ENCODE results near the gene GLRX.

DNA sequence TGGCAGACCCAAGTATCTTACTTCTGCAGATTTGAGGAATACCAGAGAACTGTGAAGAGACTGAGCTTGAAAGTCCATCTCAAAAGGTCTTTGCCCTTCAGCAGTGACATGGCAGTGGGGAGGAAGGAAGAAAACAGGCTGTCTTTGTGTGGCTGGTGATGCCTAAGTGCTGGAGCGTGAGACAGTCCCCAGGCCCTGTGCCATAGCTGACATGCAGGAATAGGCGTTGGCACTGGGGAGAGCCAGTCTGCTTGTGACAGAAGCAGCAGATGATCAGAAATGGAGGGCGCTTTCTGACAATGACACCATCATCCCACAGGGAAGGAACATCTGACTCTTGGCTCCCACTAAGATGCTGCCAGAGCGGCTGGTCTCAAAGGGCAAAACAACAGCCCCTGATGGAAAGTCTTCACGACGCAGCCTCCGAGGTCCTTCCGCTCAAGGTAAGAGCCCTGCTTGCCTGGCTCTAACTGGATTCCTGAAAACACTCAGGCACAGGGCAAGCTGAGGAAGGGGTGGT is 15.5 kb upstream of the GLRX start:
- TF ChIP-seq, protein P1, sequence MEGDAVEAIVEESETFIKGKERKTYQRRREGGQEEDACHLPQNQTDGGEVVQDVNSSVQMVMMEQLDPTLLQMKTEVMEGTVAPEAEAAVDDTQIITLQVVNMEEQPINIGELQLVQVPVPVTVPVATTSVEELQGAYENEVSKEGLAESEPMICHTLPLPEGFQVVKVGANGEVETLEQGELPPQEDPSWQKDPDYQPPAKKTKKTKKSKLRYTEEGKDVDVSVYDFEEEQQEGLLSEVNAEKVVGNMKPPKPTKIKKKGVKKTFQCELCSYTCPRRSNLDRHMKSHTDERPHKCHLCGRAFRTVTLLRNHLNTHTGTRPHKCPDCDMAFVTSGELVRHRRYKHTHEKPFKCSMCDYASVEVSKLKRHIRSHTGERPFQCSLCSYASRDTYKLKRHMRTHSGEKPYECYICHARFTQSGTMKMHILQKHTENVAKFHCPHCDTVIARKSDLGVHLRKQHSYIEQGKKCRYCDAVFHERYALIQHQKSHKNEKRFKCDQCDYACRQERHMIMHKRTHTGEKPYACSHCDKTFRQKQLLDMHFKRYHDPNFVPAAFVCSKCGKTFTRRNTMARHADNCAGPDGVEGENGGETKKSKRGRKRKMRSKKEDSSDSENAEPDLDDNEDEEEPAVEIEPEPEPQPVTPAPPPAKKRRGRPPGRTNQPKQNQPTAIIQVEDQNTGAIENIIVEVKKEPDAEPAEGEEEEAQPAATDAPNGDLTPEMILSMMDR (optimal IDR thresholded peaks at IDR 0.05 in 1 of 3, IDR thresholded peaks at IDR 0.05 in 1 of 3, conservative IDR thresholded peaks at IDR 0.05 in 1 of 3; ENCODE audit: extremely low read depth in 1 of 3, insufficient read depth in 2 of 3, low read length in 3 of 3): no peak
- no peak for TF ChIP-seq EZH2 (IDR thresholded peaks at IDR 0.05; ENCODE audit: low read length)
